Ovary (tissue), 3 donors: ENCODE measurements around the gene ARHGAP28.

Experiments
- CTCF ChIP-seq, 3 donors: fragments of 450-650 bp in 2 of 3; fragments of 200-600 bp in 1 of 3; IDR thresholded peaks; one replicate each; pipeline versions ENCODE4 v1.5.1 to v1.8.0; 2016 to 2022; ENCODE audit warnings: antibody characterized with exemption in 3 of 3, mild to moderate bottlenecking in 1 of 3
- POLR2A ChIP-seq: fragments of 450-650 bp; IDR thresholded peaks from one replicate; pipeline ENCODE4 v1.6.1; 2017; ENCODE audit warnings: antibody characterized with exemption, mild to moderate bottlenecking, moderate library complexity
- donor health status: DM: no; HTN: no; CAD: no.

GRCh38 chr18:6759579-6759978 is 30.1 kb downstream of the ARHGAP28 start:
- no peak for TF ChIP-seq CTCF (IDR thresholded peaks at IDR 0.05)
- no peak for TF ChIP-seq POLR2A
